Measurements from ENCODE around the gene MAS1L.
"Not testable (repeated sequence)": the region's sequence is repeated elsewhere in the genome, so short reads cannot be mapped to it uniquely, and the experiment has no call there.

MAS1L gene

DNA sequence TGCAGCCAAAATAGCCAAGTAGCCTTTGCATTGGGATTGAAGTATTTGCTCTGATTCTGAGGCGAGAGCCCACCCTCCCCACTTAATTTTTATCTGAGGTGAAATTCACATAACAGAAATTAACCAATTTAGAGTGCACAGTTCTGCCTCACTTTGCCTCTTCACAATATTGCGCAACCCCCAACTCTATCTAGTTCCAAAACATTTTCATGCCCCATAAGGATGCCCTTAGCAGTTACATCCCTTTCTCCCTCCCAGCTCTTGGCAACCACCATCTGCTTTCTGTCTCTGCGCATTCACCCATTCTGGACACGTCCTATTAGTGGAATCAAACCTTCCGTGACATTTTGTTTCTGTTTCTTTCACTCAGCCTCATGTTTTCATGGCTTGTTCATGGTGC lies 9.0 kb downstream of the MAS1L start:
- DNase-seq = no peak

DNA sequence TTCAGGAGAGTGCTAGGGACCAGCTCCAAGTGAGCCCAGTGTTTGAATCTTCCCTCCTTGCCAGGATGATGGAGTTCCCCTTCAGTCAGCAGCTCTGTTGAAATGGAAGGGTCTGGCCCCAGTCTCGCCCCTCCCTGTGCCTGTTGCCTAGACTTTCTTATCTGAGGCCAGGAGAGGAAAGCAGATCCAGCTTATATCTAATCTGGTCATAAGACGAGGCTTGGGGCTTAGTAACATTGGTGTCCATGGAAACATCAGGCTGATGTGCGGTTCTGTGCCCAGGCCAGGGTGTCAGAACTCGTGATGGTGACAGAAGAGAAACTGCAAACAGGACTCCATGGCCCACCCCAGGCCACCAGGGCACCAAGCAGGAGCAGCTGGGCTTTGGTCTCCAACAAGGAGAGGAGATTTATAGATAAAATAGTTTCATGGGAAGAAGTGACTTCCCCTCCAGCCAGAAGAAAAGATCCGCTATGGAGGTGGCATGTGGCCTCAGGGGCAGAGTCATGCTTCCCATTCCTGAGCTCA lies 9.8 kb downstream of the MAS1L start:
- no peak for DNase-seq

DNA sequence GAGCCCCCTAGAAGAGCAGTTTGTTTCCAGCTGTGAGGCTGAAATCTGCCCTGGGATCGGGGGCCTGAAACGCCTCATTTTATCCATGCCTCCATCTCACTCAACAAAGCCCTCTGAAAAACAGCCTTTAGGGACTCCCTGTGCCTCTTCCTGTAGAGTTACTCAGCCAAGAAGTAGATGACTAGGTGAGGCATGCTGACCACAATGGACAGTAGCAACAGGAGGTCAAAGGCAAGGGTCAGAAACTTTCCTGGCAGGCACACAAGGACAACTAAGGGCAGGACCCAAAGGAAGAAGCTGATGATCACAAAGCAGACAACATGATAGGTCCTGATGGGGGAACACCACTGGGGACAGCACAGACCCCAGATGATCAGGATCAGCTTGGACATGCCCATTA lies 12.8 kb downstream of the MAS1L start:
- no peak for DNase-seq

- DNase-seq = no peak
Observed at GRCh38 chr6:29466241-29466640, 21.5 kb downstream of the MAS1L start.

- no peak for DNase-seq
Observed at GRCh38 chr6:29465801-29466200, 22.0 kb downstream of the MAS1L start.

DNA sequence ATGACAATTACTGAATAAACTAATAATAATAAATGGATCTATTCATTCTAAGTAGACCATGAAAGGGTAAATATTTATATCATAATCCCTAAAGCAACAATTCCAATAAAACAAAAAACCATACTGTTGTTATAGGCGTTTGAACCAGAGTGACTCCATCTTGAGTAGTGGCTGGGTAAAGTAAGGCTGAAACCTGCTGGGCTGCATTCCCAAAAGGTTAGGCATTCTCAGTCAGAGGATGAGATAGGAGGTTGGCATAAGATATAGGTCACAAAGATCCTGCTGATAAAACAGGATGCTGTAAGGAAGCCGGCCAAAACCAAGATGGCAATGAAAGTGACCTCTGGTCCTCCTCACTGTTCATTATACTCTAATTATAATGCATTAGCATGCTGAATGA lies 22.5 kb downstream of the MAS1L start:
- no peak for DNase-seq

GRCh38 chr6:29462022-29462421 lies 25.7 kb downstream of the MAS1L start:
- DNase-seq = no peak

GRCh38 chr6:29461021-29461814 lies 26.5 kb downstream of the MAS1L start:
- no peak for DNase-seq

DNA sequence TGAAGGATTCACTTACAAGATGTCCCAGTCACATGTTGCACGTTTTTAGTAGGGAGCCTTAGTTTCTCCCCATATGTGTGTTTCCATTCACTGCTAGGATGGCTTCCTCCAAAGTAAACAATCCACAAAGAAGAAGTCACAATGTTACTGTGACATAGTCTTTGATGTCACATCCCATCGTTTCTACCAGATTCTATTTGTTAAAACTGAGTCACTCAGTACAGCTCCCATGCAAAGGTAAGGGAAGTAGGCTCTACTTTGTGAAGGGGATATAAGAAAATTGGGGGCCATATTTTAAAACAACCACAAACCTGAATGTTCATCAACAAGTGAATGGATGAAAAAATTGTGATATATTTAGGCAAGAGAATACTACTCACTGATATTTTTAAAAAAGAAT lies 30.8 kb downstream of the MAS1L start, which contains the start of the genes OR11A1 and OR2H1:
Gene OR11A1 (minus strand): TSS at position 101 of the 400 bp plus-strand sequence. CDS start 29,430 bp downstream, outside the sequence.
Gene OR2H1 (plus strand): TSS at position 185 of the 400 bp plus-strand sequence. CDS start 4,615 bp downstream, outside the sequence.
- no peak for DNase-seq

DNA sequence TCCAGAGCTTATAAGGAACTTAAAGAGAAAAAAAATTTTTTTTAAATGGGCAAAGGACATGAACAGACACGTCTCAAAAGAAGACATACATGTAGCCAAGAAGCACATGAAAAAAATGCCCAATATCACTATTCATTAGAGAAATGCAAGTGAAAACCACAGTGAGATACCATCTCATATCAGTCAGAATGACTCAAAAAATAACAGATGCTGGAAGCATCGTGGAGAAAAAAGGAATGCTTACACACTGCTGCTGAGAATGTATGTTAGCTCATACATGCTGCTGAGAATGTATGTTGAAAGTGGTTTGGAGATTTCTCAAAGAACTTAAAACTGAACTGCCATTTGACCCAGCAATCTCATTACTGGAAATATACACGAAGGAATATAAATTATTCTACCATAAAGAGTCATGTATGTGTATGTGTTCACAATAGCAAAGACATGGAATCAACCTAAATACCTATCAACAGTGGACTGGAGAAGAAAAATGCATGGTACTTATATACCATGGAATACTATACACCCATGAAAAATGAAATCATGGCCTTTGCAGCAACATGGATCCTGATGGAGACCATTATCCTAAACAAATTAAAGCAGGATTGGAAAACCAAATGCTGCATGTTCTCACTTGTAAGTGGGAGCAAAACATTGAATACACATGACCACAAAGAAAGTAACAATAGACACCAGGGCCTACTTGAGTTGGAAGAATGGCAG lies 36.1 kb downstream of the MAS1L start:
- DNase-seq = no peak

GRCh38 chr6:29447670-29448069 lies 40.1 kb downstream of the MAS1L start:
- DNase-seq = no peak

GRCh38 chr6:29444031-29444430 lies 43.7 kb downstream of the MAS1L start:
- DNase-seq = not testable (repeated sequence)

DNA sequence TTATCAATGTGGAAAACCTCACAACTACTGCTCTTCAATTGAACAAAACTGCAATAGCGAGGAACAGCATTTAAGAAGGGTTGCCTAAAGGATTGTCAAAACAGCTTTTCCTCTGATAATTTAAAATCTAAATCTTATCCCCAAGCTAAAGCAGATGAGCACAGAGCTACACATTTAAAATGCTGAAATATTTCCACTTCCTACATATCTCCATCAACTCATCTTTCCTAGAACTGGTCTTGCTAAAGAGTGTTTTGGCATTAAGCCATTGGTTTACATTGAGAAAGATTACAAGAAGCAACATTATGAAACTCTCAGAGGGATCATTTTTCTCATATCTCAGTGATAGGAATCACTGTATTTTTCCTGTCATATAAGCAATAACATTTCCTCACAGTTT lies 45.0 kb downstream of the MAS1L start:
- DNase-seq = no peak

- DNase-seq = no peak
Observed at GRCh38 chr6:29439006-29439405, 48.8 kb downstream of the MAS1L start, which contains the start of gene OR10C1. Gene OR10C1 (plus strand): TSS chr6:29439306. CDS start chr6:29440016, 710 bp downstream.

- DNase-seq = not testable (repeated sequence)
Observed at GRCh38 chr6:29436730-29437129, 51.0 kb downstream of the MAS1L start.
